Measurements from ENCODE around the gene PGS1. TPM values are rescaled to one million over a fixed set of nuclear protein-coding genes. Genes with fewer than 3 reads are reported as not detected.
A peak's percentile ranks its signal among the peaks of the same experiment; 100 is the strongest.

Gene PGS1
- total and polyA plus RNA-seq, 2 of the 8 experiments (the other 6 are each of a cell fraction or from before 2014, with no cell fraction given) = 46.7 to 60.0 TPM

- DNase-seq (ENCODE audit: low read depth in 1 of 2, low spot score in 2 of 2) (no peak), FAIRE-seq (no peak)
- Histone ChIP-seq H3K4me2 (ENCODE audit: insufficient read depth in 1 of 2, low read depth in 2 of 2, low read length in 2 of 2) (no peak overlapping the region), H3K4me1 (replicated peaks in 1 of 4; ENCODE audit: control insufficient read depth in 3 of 4, insufficient read depth in 4 of 4, low read length in 3 of 4) (peaks cover 0 to 2% (median under 1%) of the 10 kb centered on the region in 4 experiments; a peak in 4 of 7 replicates), H4K91ac (replicated peaks; ENCODE audit: insufficient read length, low read length) (no peak overlapping the region), H2BK15ac (ENCODE audit: low read length) (no peak overlapping the region), H2BK5ac (ENCODE audit: low read depth, low read length) (no peak overlapping the region), H3K23me2 (ENCODE audit: low read depth, low read length) (no peaks in the 10 kb centered on the region), H2AFZ (ENCODE audit: low read length) (no peak overlapping the region), H3K27me3 (replicated peaks in 1 of 4; ENCODE audit: control insufficient read depth in 3 of 4, extremely low read depth in 1 of 4, insufficient read depth in 3 of 4, low read length in 3 of 4) (no peaks in the 10 kb centered on the region), H2BK20ac (ENCODE audit: low read length) (no peak overlapping the region), H3K18ac (ENCODE audit: extremely low read depth, low read length) (no peak overlapping the region), H3K14ac (ENCODE audit: insufficient read length) (no peak overlapping the region), H4K8ac (ENCODE audit: extremely low read depth, insufficient read depth, low read length) (no peak overlapping the region), H3K79me2 (ENCODE audit: control insufficient read depth in 1 of 2, insufficient read depth in 2 of 2, low read length in 2 of 2) (peaks cover 0 to 55% of the 10 kb centered on the region in 2 experiments; a peak in 2 of 4 replicates), H3K4ac (replicated peaks; ENCODE audit: insufficient read length, low read depth, low read length) (no peak overlapping the region), H3K23ac (ENCODE audit: insufficient read length) (no peak overlapping the region), H2BK12ac (ENCODE audit: low read depth, low read length) (no peak overlapping the region), H4K20me1 (replicated peaks in 1 of 2; ENCODE audit: control insufficient read depth in 1 of 2, insufficient read depth in 2 of 2, low read length in 2 of 2) (peaks cover 13 to 34% of the 10 kb centered on the region in 2 experiments), H3K56ac (replicated peaks; ENCODE audit: insufficient read length, low read depth, low read length) (no peak overlapping the region), H3K9ac (replicated peaks in 1 of 4; ENCODE audit: extremely low read depth in 1 of 4, low read depth in 3 of 4, low read length in 3 of 4) (no peak overlapping the region), H3K4me3 (ENCODE audit: extremely low read depth in 1 of 4, insufficient read depth in 2 of 4, low read depth in 3 of 4, low read length in 4 of 4) (no peak overlapping the region), H3K9me3 (ENCODE audit: insufficient read depth in 2 of 2, low read depth in 1 of 2, low read length in 1 of 2) (no peaks in the 10 kb centered on the region), H3K36me3 (ENCODE audit: control insufficient read depth in 2 of 4, insufficient read depth in 4 of 4, low read length in 3 of 4) (peaks cover 36 to 69% (median 64%) of the 10 kb centered on the region in 4 experiments), H3K79me1 (ENCODE audit: low read depth, low read length) (peaks cover 5% of the 10 kb centered on the region), H3K27ac (ENCODE audit: low read depth, low read length) (0 out of 2 replicates have a peak overlapping the region, but pooled peaks have one; percentile 4), H2BK120ac (replicated peaks; ENCODE audit: low read depth, low read length) (no peak overlapping the region), H4K5ac (ENCODE audit: insufficient read length, low read depth, low read length) (no peak overlapping the region), H2AK5ac (ENCODE audit: low read depth, low read length) (no peak overlapping the region)
- TF ChIP-seq PHF8 (conservative IDR thresholded peaks at IDR 0.05; ENCODE audit: low read depth, low read length) = no peak
- no peak for TF ChIP-seq SIX5 (IDR thresholded peaks at IDR 0.05; ENCODE audit: low read depth, low read length)
- no peak for TF ChIP-seq JUN (IDR thresholded peaks at IDR 0.05; ENCODE audit: low read depth, low read length)
- TF ChIP-seq EZH2 (IDR thresholded peaks at IDR 0.05; ENCODE audit: low read depth, low read length, severe bottlenecking) = no peak
- no peak for TF ChIP-seq SRF (IDR thresholded peaks at IDR 0.05; ENCODE audit: low read depth, low read length)
- TF ChIP-seq EGR1 (IDR thresholded peaks at IDR 0.05; ENCODE audit: borderline replicate concordance, low read depth, low read length) = no peak
- TF ChIP-seq HDAC6 (IDR thresholded peaks at IDR 0.05; ENCODE audit: low read depth, low read length) = no peak
- POLR2A ChIA-PET (ENCODE audit: partially characterized antibody) = interaction anchor here (0.8 to 2.1 kb wide), 7 partner anchors 9 to 42 kb away, joined by 3 to 7 read pairs (median 3); partner anchors contain the start of genes PGS1 and SOCS3
- 87% methylated on average over 8 of the region's 8 CpGs; no CpG with 5 or more reads in 1 of the 2 experiments for whole genome bisulfite sequencing, 2 experiments (ENCODE audit: extremely low coverage in 1 of 2, insufficient coverage in 1 of 2, insufficient read length in 1 of 2, insufficient replicate concordance in 2 of 2, low coverage in 1 of 2, low lambda C conversion rate in 2 of 2, missing lambda C conversion rate in 1 of 2)
- CTCF ChIA-PET (ENCODE audit: partially characterized antibody) = interaction anchor here (0.8 to 6.5 kb wide), 11 partner anchors 11 to 44 kb away, joined by 3 to 45 read pairs (median 3); no protein-coding TSS in a partner anchor
Measured at GRCh38 chr17:78401891-78402290, 23.4 kb downstream of the PGS1 start.
